GM19372 (cell line): Measurements from ENCODE around the gene CFD.
"Not testable (repeated sequence)": the region's sequence is repeated elsewhere in the genome, so short reads cannot be mapped to it uniquely, and the experiment has no call there.

Experiments
- ATAC-seq: cut with Tn5 transposase; IDR thresholded peaks from one replicate; pipeline ENCODE4 v1.9.1; 2021; ENCODE audit warnings: mild to moderate bottlenecking, low read depth, moderate library complexity; ENCODE audit not compliant: unreplicated experiment

CFD gene

DNA sequence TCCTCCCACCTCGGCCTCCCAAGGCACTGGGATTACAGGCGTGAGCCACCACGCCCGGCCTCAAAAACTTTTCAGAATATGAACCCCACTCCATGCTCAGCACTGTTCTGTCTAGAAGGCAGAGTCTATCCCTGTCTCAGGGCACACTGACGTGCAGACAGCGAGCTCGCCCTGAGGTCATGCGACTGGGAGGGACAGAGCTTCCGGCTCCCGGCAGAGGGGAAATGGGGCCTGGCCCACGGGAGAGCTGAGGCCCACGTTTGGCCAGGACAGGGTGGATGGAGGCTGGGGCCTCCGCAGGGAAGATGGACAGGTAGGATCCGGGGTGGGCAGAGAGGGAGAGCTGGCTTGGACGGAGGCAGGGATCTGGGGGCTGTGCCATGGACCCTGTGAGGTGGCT lies 34.6 kb upstream of the CFD start:
- ATAC-seq = no peak

DNA sequence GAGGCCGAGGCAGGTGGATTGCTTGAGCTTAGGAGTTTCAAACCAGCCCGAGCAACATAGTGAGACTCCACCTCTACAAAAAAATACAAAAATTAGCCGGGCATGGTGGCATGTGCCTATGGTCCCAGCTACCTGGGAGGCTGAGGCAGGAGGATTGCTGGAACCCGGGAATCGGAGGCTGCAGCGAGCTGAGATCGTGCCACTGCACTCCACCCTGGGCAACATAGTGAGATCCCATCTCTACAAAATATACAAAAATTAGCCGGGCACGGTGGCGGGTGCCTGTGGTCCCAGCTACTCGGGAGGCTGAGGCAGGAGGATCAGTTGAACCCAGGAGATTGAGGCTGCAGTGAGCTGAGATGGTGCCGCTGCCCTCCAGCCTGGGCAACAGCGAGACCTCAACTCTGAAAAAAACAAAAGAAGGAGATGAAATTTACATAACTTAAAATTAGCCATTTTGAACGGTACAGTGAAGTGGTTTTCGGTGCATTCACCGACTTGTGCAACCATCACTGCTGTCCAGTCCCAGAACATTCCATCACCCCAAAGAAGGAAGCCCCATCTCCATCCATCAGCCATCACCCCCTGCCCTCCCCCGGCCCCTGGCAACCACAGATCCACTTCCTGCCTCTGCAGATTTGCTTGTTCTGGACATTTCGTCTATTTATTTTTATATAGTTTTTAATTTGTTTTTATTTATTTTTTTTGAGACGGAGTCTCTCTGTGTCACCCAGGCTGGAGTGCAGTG lies 33.4 kb upstream of the CFD start:
- ATAC-seq = no peak

DNA sequence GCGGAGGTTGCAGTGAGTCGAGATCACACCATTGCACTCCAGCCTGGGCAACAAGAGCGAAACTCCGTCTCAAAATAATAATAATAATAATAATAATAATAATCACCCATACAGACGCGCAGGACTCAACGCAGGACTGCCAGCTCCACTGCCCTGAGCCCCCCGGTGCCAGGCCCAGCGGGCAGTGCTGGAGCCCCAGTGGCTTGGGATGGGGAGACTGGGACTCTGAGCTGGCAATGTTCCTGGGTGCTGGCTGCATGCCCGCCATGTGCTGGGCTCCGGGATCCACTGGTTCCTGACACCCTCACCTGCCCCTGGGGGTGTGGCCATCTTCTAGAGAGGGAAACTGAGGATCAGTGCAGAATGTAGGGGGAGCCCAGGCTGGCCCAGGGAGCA lies 32.2 kb upstream of the CFD start:
- ATAC-seq = no peak

DNA sequence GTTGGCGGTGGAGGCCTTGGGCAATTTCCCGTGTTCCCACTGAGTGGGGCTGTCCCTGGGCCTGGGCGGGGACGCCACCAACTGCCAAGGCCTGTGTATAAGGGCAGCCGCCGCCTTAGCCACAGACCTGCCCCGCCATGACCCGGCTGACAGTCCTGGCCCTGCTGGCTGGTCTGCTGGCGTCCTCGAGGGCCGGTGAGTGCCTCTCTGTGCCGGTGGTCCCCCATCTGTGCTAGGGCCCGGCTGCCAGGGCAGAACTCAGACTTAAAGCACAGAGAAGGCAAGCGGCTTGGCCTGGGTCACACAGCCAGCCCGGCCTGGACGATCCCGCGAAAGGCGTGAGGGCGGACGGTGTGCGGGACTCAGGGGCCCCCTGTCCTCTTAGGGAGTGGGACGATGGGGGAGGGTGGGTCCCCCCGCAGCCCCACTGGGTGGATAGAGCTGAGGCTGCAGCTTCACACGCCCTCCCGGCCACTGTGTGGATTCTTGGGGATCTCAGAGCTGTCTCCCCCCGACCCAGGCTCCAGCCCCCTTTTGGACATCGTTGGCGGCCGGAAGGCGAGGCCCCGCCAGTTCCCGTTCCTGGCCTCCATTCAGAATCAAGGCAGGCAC lies 31.6 kb upstream of the CFD start, which contains the start of gene AZU1:
TSS of gene AZU1 (plus strand) at position 128 of the 612 bp plus-strand sequence. CDS start at position 138, 10 bp downstream.
- ATAC-seq = no peak

DNA sequence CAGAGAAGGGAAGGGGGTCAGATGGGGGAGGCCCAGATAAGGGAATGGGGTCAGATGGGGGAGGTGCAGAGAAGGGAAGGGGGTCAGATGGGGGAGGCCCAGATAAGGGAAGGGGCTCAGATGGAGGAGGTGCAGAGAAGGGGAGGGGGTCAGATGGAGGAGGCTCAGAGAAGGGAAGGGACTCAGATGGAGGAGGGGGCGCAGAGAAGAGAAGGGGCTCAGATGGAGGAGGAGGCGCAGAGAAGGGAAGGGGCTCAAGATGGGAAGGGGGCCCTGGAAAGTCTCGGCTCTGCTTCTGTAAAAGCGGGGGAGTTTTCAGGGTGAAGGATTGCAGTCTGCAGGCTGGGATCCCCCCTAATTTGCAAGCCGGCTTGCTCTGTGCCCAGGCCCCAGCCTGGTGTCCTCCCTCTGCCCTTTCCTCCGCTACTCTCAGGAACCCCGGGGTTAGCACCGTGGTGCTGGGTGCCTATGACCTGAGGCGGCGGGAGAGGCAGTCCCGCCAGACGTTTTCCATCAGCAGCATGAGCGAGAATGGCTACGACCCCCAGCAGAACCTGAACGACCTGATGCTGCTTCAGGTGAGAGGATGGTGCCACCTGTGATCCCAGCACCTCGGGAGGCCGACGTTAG lies 30.2 kb upstream of the CFD start:
- no peak for ATAC-seq

- ATAC-seq = no peak
Observed at GRCh38 chr19:831407-832369, 27.8 kb upstream of the CFD start.

GRCh38 chr19:834216-834615 lies 25.2 kb upstream of the CFD start:
- ATAC-seq = no peak

- ATAC-seq = no peak
Observed at GRCh38 chr19:835210-835810, 24.2 kb upstream of the CFD start.

- no peak for ATAC-seq
Observed at GRCh38 chr19:840519-841206, 18.8 kb upstream of the CFD start, which contains the start of gene PRTN3. Gene PRTN3 (plus strand): TSS chr19:840999. CDS start chr19:841009, 10 bp downstream.

- ATAC-seq = not testable (repeated sequence)
Observed at GRCh38 chr19:842802-843179, 16.7 kb upstream of the CFD start.

- ATAC-seq = no peak
Observed at GRCh38 chr19:843180-843835, 16.2 kb upstream of the CFD start.

DNA sequence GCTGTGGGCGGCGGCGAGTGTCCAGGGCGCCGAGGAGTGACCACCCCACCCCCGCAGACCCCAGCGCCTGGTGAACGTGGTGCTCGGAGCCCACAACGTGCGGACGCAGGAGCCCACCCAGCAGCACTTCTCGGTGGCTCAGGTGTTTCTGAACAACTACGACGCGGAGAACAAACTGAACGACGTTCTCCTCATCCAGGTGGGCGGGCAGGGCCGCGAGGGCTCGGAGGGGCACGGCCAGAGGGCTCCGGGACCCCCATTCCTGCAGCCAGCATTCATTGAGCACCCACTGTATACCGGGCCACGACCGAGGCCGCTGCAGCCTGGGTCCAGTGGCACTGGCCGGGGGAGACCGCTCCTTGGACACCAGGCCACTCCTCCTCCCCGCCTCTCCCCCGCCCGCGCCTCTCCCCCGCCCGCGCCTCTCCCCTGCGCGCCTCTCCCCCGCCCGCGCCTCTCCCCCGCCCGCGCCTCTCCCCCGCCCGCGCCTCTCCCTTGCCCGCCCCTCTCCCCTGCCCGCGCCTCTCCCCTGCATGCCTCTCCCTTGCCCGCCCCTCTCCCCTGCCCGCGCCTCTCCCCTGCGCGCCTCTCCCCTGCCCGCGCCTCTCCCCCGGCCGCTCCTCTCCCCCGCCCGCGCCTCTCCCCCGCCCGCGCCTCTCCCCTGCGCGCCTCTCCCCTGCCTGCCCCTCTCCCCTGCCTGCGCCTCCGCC lies 15.5 kb upstream of the CFD start:
- ATAC-seq = no peak

- no peak for ATAC-seq
Observed at GRCh38 chr19:844546-844971, 14.9 kb upstream of the CFD start.

DNA sequence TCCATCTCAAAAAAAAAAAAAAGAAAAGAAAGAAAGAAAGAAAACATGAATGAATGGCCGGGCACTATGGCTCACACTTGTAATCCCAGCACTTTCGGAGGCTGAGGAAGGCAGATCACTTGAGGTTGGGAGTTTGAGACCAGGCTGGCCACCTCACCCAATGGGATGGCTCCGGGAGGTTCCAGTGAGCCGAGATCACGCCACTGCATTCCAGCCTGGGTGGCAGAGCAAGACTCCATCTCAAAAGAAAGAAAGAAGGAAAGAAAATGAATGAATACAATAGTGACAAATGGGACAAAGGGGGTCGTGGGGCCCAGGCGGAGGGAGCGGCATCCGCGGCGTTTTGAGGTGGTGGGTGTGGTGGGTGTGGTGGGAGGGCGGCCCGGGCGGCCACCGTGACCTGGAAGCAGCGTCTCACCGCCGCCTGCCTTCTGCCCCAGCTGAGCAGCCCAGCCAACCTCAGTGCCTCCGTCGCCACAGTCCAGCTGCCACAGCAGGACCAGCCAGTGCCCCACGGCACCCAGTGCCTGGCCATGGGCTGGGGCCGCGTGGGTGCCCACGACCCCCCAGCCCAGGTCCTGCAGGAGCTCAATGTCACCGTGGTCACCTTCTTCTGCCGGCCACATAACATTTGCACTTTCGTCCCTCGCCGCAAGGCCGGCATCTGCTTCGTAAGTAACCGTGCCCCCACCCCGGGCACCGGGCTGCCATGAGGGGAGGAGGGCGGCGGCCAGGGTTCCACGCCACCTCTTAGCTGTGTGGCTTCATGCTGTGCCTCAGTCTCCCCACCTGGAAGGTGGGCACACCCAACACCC lies 13.6 kb upstream of the CFD start:
- ATAC-seq = no peak

DNA sequence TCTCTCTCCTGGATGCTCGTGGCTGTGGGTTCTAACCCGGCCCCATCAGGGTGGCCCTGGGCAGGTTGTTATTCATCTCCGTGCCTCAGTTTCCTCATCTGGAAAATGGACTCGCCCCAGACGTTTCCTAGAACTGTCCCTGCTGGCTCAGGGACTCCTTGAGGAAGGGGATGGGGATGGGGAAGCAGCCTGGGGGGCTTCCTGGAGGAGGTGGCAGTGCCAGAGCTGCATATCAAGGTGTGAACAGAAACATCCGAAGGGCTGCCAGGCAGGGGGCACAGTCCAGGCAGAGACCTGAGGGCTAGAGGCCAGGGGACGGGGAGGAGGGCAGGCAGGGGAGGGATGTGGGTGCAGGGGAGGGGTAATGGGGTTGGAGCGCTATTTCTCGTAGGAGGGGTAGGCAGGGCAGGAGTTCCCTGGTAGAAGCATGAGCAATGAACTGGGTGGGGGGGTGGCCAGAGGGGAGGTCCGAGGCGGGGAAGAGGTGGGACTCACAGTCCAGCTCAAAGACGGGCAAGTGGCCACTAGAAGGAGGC lies 11.0 kb upstream of the CFD start:
- ATAC-seq = no peak

- not testable (repeated sequence) for ATAC-seq
Observed at GRCh38 chr19:849195-849594, 10.3 kb upstream of the CFD start.

DNA sequence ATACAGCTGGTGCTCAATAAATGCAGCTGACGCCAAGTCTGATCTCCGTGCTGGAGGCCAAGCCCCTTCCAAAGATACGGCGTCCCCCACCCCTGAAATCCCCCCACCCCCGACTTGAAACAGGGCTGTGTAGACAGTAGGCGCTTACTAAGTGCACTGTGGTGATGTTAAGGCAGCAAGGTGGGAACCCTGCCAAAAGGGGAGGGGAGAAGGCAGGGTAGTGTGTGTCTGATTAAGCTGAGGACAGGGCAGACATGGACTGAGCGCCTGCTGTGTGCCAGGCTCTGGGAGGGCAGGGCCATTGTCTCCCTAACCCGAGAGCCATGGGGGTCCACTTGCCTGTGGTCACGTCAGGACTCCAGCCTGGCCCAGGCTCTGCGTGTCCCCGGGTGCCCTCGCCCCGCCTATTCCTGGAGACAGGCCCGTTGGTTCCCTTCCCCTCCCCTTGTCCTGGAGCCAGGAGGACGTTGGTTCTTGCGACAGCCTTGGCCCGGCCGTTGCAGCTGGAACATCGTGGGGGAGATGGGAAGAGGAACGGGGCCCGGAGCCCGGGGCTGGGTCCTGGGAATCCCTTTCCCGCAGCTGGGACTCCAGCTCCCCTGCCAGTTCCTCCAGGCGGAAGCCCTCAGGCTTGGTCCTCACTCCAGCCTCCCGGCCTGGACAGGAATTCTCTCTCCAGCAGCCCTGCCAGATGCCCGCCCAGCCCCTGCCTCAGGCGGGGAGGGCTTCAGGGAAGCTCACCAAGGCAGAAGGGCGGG lies 9.1 kb upstream of the CFD start:
- no peak for ATAC-seq
